ENCODE results near the gene RELT. TPM values are rescaled to one million over a fixed set of nuclear protein-coding genes. Genes with fewer than 3 reads are reported as not detected.

RELT gene
- total RNA-seq, 2 experiments from 2014 or later: 21.5 to 30.8 TPM

- POLR2A ChIA-PET: interaction anchor here (0.6 to 1.1 kb wide), 3 partner anchors 12 to 229 kb away, joined by 3 to 6 read pairs (median 4); no protein-coding TSS in a partner anchor
- no TSS peak for BruUV-seq (replicated peaks)
- Histone ChIP-seq H3K27ac (ENCODE audit: low read depth, low read length, poor library complexity, severe bottlenecking) (no peak overlapping the region), H3K9me3 (ENCODE audit: low read length) (no peaks in the 10 kb centered on the region), H3K4me1 (ENCODE audit: insufficient read depth, low read length, poor library complexity, severe bottlenecking) (no peaks in the 10 kb centered on the region), H2AFZ (ENCODE audit: low read length) (no peak overlapping the region), H3K9me2 (ENCODE audit: insufficient read depth, low read length) (no peaks in the 10 kb centered on the region), H3K79me2 (ENCODE audit: insufficient read depth, low read depth, low read length) (no peaks in the 10 kb centered on the region), H4K20me1 (ENCODE audit: insufficient read depth, low read length) (no peaks in the 10 kb centered on the region), H3K4me2 (ENCODE audit: low read length) (no peak overlapping the region), H3K36me3 (ENCODE audit: insufficient read depth, low read length) (peaks cover 5% of the 10 kb centered on the region; the same call in 1 of the 2 replicates), H3K4me3 (ENCODE audit: low read depth, low read length, poor library complexity, severe bottlenecking) (no peak overlapping the region)
- CTCF ChIA-PET (ENCODE audit: unreplicated experiment): interaction anchor here (1.0 kb wide), 1 partner anchor 258 kb away, joined by 3 read pairs; no protein-coding TSS in a partner anchor
- DNase-seq (ENCODE audit: low spot score): no peak
- TF ChIP-seq EZH2phosphoT487 (IDR thresholded peaks at IDR 0.05; ENCODE audit: borderline replicate concordance, low read depth, low read length): no peak
- TF ChIP-seq CTCF (conservative IDR thresholded peaks at IDR 0.05; ENCODE audit: low read length): no peak
- intact Hi-C loops (cut with micrococcal nuclease; ENCODE audit: unreplicated experiment): loop anchor here (2.0 kb wide), 1 partner anchor 259 kb away; no protein-coding TSS in a partner anchor
Observed at GRCh38 chr11:73401924-73402833, 26.0 kb downstream of the RELT start.

- DNase-seq (ENCODE audit: low spot score): peak; percentile 51
Observed at GRCh38 chr11:73402834-73403185, 26.6 kb downstream of the RELT start.

More at GRCh38 chr11:73402834-73403185, 26.6 kb downstream of the RELT start:
- H3K4me3 ChIP-seq (ENCODE audit: low read depth, low read length, poor library complexity, severe bottlenecking): no peak overlapping the region
- POLR2A ChIA-PET: interaction anchor here (0.6 kb wide), 2 partner anchors 86 to 228 kb away, joined by 6 read pairs; no protein-coding TSS in a partner anchor
- no peaks in the 10 kb centered on the region for H3K4me1 ChIP-seq (ENCODE audit: insufficient read depth, low read length, poor library complexity, severe bottlenecking)
- H3K36me3 ChIP-seq (ENCODE audit: insufficient read depth, low read length): peaks cover 5% of the 10 kb centered on the region; the same call in 1 of the 2 replicates
- TF ChIP-seq EZH2phosphoT487 (IDR thresholded peaks at IDR 0.05; ENCODE audit: borderline replicate concordance, low read depth, low read length): no peak
- TF ChIP-seq CTCF (conservative IDR thresholded peaks at IDR 0.05; ENCODE audit: low read length): peak; percentile 72
- CTCF ChIA-PET (ENCODE audit: unreplicated experiment): interaction anchor here (1.0 kb wide), 1 partner anchor 257 kb away, joined by 3 read pairs; no protein-coding TSS in a partner anchor
- H4K20me1 ChIP-seq (ENCODE audit: insufficient read depth, low read length): no peaks in the 10 kb centered on the region
- no peak overlapping the region for H3K4me2 ChIP-seq (ENCODE audit: low read length)
- H3K9me2 ChIP-seq (ENCODE audit: insufficient read depth, low read length): no peaks in the 10 kb centered on the region
- BruUV-seq (replicated peaks): no TSS peak
- intact Hi-C loops (cut with micrococcal nuclease; ENCODE audit: unreplicated experiment): loop anchor here (2.0 kb wide), 1 partner anchor 258 kb away; no protein-coding TSS in a partner anchor
- no peaks in the 10 kb centered on the region for H3K9me3 ChIP-seq (ENCODE audit: low read length)
- no peak overlapping the region for H2AFZ ChIP-seq (ENCODE audit: low read length)
- no peaks in the 10 kb centered on the region for H3K79me2 ChIP-seq (ENCODE audit: insufficient read depth, low read depth, low read length)
- no peak overlapping the region for H3K27ac ChIP-seq (ENCODE audit: low read depth, low read length, poor library complexity, severe bottlenecking)
